GM19468 (cell line): Measurements from ENCODE around the gene EP400.
A peak's percentile ranks its signal among the peaks of the same experiment; 100 is the strongest.
"Not testable (repeated sequence)": the region's sequence is repeated elsewhere in the genome, so short reads cannot be mapped to it uniquely, and the experiment has no call there.

Experiments used
- ATAC-seq: cut with Tn5 transposase; IDR thresholded peaks from one replicate; pipeline ENCODE4 v1.9.1; 2021; ENCODE audit warnings: mild to moderate bottlenecking, moderate library complexity, moderate number of reproducible peaks; ENCODE audit not compliant: unreplicated experiment; ENCODE audit errors: extremely low read depth

The EP400 gene

GRCh38 chr12:131983026-131983425, 33.3 kb downstream of the EP400 start:
- ATAC-seq, result no peak

GRCh38 chr12:131983554-131983953, 33.8 kb downstream of the EP400 start:
- ATAC-seq, result no peak

GRCh38 chr12:131984334-131984733, 34.6 kb downstream of the EP400 start:
- ATAC-seq, result no peak

- ATAC-seq, result not testable (repeated sequence)
Measured at GRCh38 chr12:131985510-131985875, 35.8 kb downstream of the EP400 start.

GRCh38 chr12:131986361-131986760, 36.6 kb downstream of the EP400 start:
- no peak for ATAC-seq

- ATAC-seq, result no peak
Measured at GRCh38 chr12:131986910-131987309, 37.2 kb downstream of the EP400 start.

- ATAC-seq, result no peak
Measured at GRCh38 chr12:131987552-131987951, 37.8 kb downstream of the EP400 start.

- no peak for ATAC-seq
Measured at GRCh38 chr12:131988054-131988796, 38.5 kb downstream of the EP400 start.

GRCh38 chr12:131989021-131989420, 39.3 kb downstream of the EP400 start:
- ATAC-seq, result no peak

- ATAC-seq, result no peak
Measured at GRCh38 chr12:131990066-131990979, 40.6 kb downstream of the EP400 start.

GRCh38 chr12:131990980-131991305, 41.2 kb downstream of the EP400 start:
- ATAC-seq, result no peak

GRCh38 chr12:131991816-131992430, 42.2 kb downstream of the EP400 start:
- no peak for ATAC-seq

GRCh38 chr12:131994589-131994988, 44.8 kb downstream of the EP400 start:
- ATAC-seq, result peak; percentile 63

- no peak for ATAC-seq
Measured at GRCh38 chr12:132000286-132000872, 50.6 kb downstream of the EP400 start.

GRCh38 chr12:132003846-132004245, 54.1 kb downstream of the EP400 start:
- no peak for ATAC-seq

- ATAC-seq, result no peak
Measured at GRCh38 chr12:132004946-132005345, 55.2 kb downstream of the EP400 start.

- ATAC-seq, result no peak
Measured at GRCh38 chr12:132006056-132006680, 56.4 kb downstream of the EP400 start.

GRCh38 chr12:132007041-132007440, 57.3 kb downstream of the EP400 start:
- ATAC-seq, result no peak

- ATAC-seq, result no peak
Measured at GRCh38 chr12:132009336-132009859, 59.7 kb downstream of the EP400 start.
